ENCODE results near the gene SLC39A2.
"Not testable (repeated sequence)": the region's sequence is repeated elsewhere in the genome, so short reads cannot be mapped to it uniquely, and the experiment has no call there.

Gene SLC39A2, protein sequence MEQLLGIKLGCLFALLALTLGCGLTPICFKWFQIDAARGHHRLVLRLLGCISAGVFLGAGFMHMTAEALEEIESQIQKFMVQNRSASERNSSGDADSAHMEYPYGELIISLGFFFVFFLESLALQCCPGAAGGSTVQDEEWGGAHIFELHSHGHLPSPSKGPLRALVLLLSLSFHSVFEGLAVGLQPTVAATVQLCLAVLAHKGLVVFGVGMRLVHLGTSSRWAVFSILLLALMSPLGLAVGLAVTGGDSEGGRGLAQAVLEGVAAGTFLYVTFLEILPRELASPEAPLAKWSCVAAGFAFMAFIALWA

DNA sequence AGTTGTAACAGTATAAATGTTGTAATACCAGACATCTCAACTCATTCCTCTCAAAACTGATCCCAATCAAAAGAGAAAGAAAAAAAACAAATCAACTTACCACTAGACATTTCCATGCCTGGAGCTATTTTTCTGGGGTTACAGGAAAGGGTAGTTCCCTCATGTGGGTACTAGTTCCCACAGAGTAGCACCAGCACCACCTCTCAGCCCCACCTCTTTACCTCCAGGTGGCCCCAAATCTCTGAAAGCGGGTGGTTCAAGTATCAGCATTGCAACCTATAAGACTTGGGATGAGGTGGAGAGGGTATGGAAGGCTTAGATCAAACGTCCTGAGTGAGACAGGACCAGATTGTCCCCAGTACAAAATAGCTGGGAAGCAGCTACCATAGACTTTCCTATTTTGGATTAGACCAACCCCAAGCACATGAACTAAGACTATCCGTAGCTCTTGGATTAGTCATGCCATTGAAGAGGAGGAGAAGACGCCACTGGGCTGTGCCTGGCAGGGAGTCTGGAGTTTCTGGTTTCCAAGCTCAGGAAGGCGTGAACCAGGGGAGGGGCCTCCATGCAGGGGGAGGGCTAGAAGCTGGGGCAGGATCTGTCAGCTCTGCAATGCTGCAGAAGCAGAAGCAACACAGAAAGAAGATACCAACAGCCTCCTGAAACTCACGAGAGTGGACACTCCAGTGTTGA lies at the start of gene SLC39A2:
SLC39A2 (plus strand) TSS at position 620 of the 693 bp plus-strand sequence. CDS start 154 bp downstream, outside the sequence.
- H3K27me3 Mint-ChIP-seq = no peaks in the 10 kb centered on the region
- H3K36me3 Mint-ChIP-seq (ENCODE audit: low read depth) = peaks cover 37% of the 10 kb centered on the region
- no peak within 1 kb of the TSS for H3K4me3 Mint-ChIP-seq
- H3K9me3 Mint-ChIP-seq = no peaks in the 10 kb centered on the region
- no peaks in the 10 kb centered on the region for H3K4me1 Mint-ChIP-seq (ENCODE audit: low read depth)
- H3K27ac Mint-ChIP-seq = peak within 1 kb of the TSS; percentile 21

GRCh38 chr14:20954736-20955537 lies 44.2 kb upstream of the SLC39A2 start, which contains the start of gene RNASE2:
TSS of gene RNASE2 (plus strand) at chr14:20955487. CDS start at chr14:20955772, 285 bp downstream.
- H3K27ac Mint-ChIP-seq = not testable (repeated sequence)

GRCh38 chr14:20955538-20955873 lies 43.6 kb upstream of the SLC39A2 start:
- not testable (repeated sequence) for H3K4me1 Mint-ChIP-seq (ENCODE audit: low read depth); H3K9me3 Mint-ChIP-seq; H3K27ac Mint-ChIP-seq; H3K36me3 Mint-ChIP-seq (ENCODE audit: low read depth); H3K4me3 Mint-ChIP-seq
- peaks cover 14% of the 10 kb centered on the region for H3K27me3 Mint-ChIP-seq

More at GRCh38 chr14:20954736-20955537, 44.2 kb upstream of the SLC39A2 start, which contains the start of gene RNASE2:
- not testable (repeated sequence) for H3K4me3 Mint-ChIP-seq; H3K36me3 Mint-ChIP-seq (ENCODE audit: low read depth); H3K9me3 Mint-ChIP-seq; H3K4me1 Mint-ChIP-seq (ENCODE audit: low read depth)
- H3K27me3 Mint-ChIP-seq = peaks cover 14% of the 10 kb centered on the region

DNA sequence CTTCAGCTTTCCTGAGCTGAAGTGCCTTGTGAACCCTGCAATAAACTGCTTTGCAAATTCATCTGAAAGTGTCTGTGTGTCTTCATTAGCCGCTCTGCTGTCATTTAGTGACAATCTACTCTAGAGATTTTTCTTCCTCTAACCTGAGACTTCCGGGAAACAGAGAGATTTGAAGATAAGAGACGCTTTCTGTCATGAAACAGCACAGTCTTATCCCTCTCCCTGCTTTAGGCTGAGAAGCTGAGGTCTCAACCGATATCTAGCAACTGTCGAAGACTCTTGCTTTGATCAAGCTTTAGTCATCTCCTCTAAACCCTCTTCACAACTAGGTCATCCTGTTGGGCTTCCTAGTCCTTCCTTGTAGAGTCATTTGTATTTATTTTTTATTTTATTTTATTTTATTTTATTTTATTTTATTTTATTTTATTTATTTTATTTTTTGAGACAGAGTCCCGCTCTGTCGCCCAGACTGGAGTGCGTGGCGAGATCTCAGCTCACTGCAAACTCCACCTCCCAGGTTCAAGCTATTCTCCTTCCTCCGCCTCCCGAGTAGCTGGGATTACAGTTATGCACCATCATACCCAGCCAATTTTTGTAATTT lies 42.6 kb upstream of the SLC39A2 start:
- Mint-ChIP-seq H3K36me3 (ENCODE audit: low read depth) (no peaks in the 10 kb centered on the region), H3K4me3 (no peak overlapping the region), H3K4me1 (ENCODE audit: low read depth) (peaks cover 17% of the 10 kb centered on the region), H3K27me3 (peaks cover 16% of the 10 kb centered on the region), H3K27ac (no peak overlapping the region), H3K9me3 (no peaks in the 10 kb centered on the region)

DNA sequence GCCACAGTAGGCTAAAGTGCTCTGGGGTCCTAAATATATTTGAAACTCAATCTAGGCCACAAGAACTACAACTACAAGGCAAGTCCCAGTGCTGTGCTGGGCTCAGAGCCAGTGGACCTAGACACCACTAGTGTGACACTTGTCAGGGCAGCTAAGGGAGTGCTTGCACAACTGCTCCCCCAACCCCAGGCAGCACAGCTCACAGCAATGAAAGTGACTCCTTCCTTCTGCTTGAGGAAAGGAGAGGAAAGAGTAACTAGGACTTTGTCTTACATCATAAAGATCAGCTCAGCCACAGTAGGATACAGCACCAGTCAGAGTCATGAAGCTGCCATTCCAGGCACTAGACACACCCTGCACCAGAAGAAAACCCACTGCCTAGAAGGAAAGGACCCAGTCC lies 40.1 kb upstream of the SLC39A2 start:
- H3K27me3 Mint-ChIP-seq = peaks cover 25% of the 10 kb centered on the region
- H3K4me1 Mint-ChIP-seq (ENCODE audit: low read depth) = peaks cover 22% of the 10 kb centered on the region
- not testable (repeated sequence) for H3K9me3 Mint-ChIP-seq; H3K4me3 Mint-ChIP-seq; H3K27ac Mint-ChIP-seq; H3K36me3 Mint-ChIP-seq (ENCODE audit: low read depth)

DNA sequence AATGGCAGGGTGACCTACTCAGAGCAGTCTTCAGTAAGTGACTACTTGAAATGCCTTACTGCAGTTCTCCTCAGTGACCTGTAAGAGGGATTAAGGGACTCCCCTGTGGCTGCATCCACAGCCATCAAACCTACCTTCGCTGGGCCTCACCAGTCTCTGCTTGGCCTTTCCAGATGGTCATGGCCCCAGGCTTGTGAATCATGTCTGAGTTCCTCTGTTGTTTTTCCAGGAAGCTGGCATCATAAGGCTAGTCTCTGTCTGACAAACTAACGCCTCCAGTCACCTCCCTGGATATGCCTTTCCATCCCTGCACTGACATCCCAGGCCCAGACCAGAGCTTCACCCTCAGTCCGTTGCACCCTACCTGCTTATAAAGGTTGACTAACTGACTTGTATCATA lies 29.8 kb upstream of the SLC39A2 start:
- Mint-ChIP-seq H3K36me3 (ENCODE audit: low read depth) (no peaks in the 10 kb centered on the region), H3K4me1 (ENCODE audit: low read depth) (peaks cover 12% of the 10 kb centered on the region), H3K27me3 (peaks cover 46% of the 10 kb centered on the region), H3K27ac (no peak overlapping the region), H3K9me3 (no peaks in the 10 kb centered on the region), H3K4me3 (no peak overlapping the region)

GRCh38 chr14:20970647-20970982 lies 28.5 kb upstream of the SLC39A2 start:
- Mint-ChIP-seq H3K27me3 (peaks cover 38% of the 10 kb centered on the region), H3K4me1 (ENCODE audit: low read depth) (peaks cover 12% of the 10 kb centered on the region), H3K27ac (no peak overlapping the region), H3K36me3 (ENCODE audit: low read depth) (no peaks in the 10 kb centered on the region), H3K4me3 (peak overlapping the region; percentile 86), H3K9me3 (no peaks in the 10 kb centered on the region)

- H3K27ac Mint-ChIP-seq = peak overlapping the region; percentile 82
- H3K4me3 Mint-ChIP-seq = peak overlapping the region; percentile 86
- H3K36me3 Mint-ChIP-seq (ENCODE audit: low read depth) = no peaks in the 10 kb centered on the region
- no peaks in the 10 kb centered on the region for H3K9me3 Mint-ChIP-seq
- peaks cover 38% of the 10 kb centered on the region for H3K27me3 Mint-ChIP-seq
- H3K4me1 Mint-ChIP-seq (ENCODE audit: low read depth) = peaks cover 12% of the 10 kb centered on the region
These were observed 27.9 kb upstream of the SLC39A2 start for GRCh38 chr14:20970983-20971704.

GRCh38 chr14:20971705-20972021 lies 27.4 kb upstream of the SLC39A2 start:
- Mint-ChIP-seq H3K27ac (no peak overlapping the region), H3K36me3 (ENCODE audit: low read depth) (no peaks in the 10 kb centered on the region), H3K9me3 (no peaks in the 10 kb centered on the region), H3K4me3 (peak overlapping the region; percentile 86), H3K27me3 (peaks cover 38% of the 10 kb centered on the region), H3K4me1 (ENCODE audit: low read depth) (peaks cover 12% of the 10 kb centered on the region)

DNA sequence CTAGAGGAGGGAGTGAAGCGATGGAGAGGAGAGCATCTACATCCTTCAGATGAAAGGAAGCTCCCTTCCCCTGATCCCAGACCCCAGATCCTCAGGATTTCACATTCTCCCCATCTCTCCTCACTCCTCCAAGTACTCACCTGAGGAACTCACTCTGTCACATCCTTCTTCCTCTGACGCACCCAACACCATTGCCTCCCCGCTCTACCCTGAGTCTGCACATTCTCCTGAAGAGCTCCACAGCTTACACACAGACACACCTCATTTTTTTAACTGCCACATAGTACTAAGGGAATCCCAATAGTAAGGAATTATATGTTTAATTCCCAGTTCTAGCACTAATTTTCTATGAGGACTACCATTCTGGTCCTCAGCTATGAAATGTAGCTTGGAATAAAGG lies 25.6 kb upstream of the SLC39A2 start:
- H3K4me3 Mint-ChIP-seq = no peak overlapping the region
- H3K27me3 Mint-ChIP-seq = peaks cover 26% of the 10 kb centered on the region
- H3K9me3 Mint-ChIP-seq = no peaks in the 10 kb centered on the region
- peaks cover 12% of the 10 kb centered on the region for H3K4me1 Mint-ChIP-seq (ENCODE audit: low read depth)
- no peaks in the 10 kb centered on the region for H3K36me3 Mint-ChIP-seq (ENCODE audit: low read depth)
- peak overlapping the region; percentile 9 for H3K27ac Mint-ChIP-seq

- H3K27me3 Mint-ChIP-seq = peaks cover 27% of the 10 kb centered on the region
- H3K27ac Mint-ChIP-seq = no peak overlapping the region
- H3K4me3 Mint-ChIP-seq = no peak overlapping the region
- H3K4me1 Mint-ChIP-seq (ENCODE audit: low read depth) = peaks cover 5% of the 10 kb centered on the region
- H3K9me3 Mint-ChIP-seq = no peaks in the 10 kb centered on the region
- H3K36me3 Mint-ChIP-seq (ENCODE audit: low read depth) = no peaks in the 10 kb centered on the region
These were observed 22.8 kb upstream of the SLC39A2 start for GRCh38 chr14:20976291-20976690.

DNA sequence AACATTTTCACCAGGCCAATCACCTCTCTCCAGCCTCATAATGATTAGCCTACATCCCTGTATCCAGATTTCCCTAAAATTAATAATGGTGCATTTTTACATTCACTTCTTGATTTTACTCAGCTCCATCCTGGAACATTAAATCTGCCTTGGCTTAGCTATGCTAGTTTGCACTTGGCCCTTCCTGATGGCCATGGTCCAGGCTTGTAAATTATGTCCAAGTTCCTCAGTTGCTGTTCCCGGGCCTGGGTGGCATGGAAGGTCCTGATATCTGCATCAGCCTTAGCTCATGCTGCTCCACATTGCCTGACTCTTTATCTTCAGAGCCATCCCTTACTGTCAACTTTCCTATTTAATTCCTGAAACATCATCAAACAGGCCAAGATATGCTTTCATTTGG lies 20.4 kb upstream of the SLC39A2 start:
- Mint-ChIP-seq H3K4me1 (ENCODE audit: low read depth) (no peaks in the 10 kb centered on the region), H3K4me3 (no peak overlapping the region), H3K27me3 (peaks cover 13% of the 10 kb centered on the region), H3K9me3 (no peaks in the 10 kb centered on the region), H3K36me3 (ENCODE audit: low read depth) (no peaks in the 10 kb centered on the region), H3K27ac (no peak overlapping the region)

GRCh38 chr14:20980906-20981305 lies 18.2 kb upstream of the SLC39A2 start:
- no peaks in the 10 kb centered on the region for H3K4me1 Mint-ChIP-seq (ENCODE audit: low read depth)
- H3K27ac Mint-ChIP-seq = no peak overlapping the region
- H3K27me3 Mint-ChIP-seq = peaks cover 12% of the 10 kb centered on the region
- no peak overlapping the region for H3K4me3 Mint-ChIP-seq
- H3K9me3 Mint-ChIP-seq = no peaks in the 10 kb centered on the region
- no peaks in the 10 kb centered on the region for H3K36me3 Mint-ChIP-seq (ENCODE audit: low read depth)

DNA sequence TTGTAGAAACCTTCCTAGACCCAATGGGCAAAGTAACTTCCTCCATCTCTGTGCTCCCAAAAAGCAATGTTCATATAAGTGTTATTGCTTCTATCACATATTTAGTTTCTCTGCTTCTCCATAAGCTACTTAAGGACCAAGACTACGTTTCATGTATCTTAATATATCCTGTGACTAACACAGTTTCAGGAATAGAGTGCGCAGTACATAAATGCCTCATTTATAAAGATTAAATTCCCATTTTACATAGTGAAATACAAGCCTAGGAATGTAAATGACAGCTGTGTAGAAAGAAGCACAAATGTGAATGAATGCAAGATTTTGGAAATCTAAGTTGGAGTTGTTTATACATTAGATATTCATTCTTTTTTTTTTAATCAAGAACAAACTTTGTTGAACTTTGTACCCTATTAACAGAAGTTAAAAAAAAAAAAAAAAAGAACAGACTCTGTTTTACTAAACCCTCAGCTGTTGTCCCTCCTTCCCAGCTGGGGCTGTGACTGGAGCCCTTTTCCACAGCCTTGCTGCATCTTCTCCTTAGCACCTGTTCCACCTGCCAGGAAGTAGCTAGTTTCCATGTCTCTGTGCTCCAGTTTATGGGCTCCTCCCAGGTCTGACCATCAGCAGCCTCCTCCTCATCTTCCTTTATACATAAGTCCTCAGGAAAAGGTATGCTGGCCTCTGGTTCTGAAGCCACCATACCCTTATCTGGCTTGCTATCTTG lies 16.3 kb upstream of the SLC39A2 start:
- Mint-ChIP-seq H3K4me3 (no peak overlapping the region), H3K27ac (no peak overlapping the region), H3K36me3 (ENCODE audit: low read depth) (no peaks in the 10 kb centered on the region), H3K9me3 (no peaks in the 10 kb centered on the region), H3K4me1 (ENCODE audit: low read depth) (no peaks in the 10 kb centered on the region), H3K27me3 (peaks cover 12% of the 10 kb centered on the region)

All from stimulated activated naive CD8-positive, alpha-beta T cell treated with anti-CD3 and anti-CD28 coated beads, Interleukin-15, Interleukin-2, amounts not matched to agents 100 ng/mL and 50 ng/mL, for 24 hours (primary cell).